Fibroblast of skin of scalp (primary cell): ENCODE measurements around the gene MIXL1. TPM values are rescaled to one million over a fixed set of nuclear protein-coding genes. Genes with fewer than 3 reads are reported as not detected.
A peak's percentile ranks its signal among the peaks of the same experiment; 100 is the strongest.
"Not testable (repeated sequence)": the region's sequence is repeated elsewhere in the genome, so short reads cannot be mapped to it uniquely, and the experiment has no call there.

ENCODE experiments used
- DNase-seq: peaks from one replicate; pipeline ENCODE4 v3.0.0-alpha.2; 2013
- polyA plus RNA-seq, 2 experiments: library from polyadenylated mRNA; unstranded; fragments of 120-200 nt; gene quantifications; one replicate each; pipeline ENCODE4 v1.2.1, GENCODE V29; 2013; ENCODE audit not compliant: insufficient read length in 2 of 2

Gene MIXL1
- 0.10 TPM for polyA plus RNA-seq (2013, experiment 1 of 2; ENCODE audit: insufficient read length)
- 0.30 TPM for polyA plus RNA-seq (2013, experiment 2 of 2; ENCODE audit: insufficient read length)

- DNase-seq, result no peak
These were observed at the start of gene MIXL1 for GRCh38 chr1:226223157-226223785. TSS of gene MIXL1 (plus strand) at chr1:226223664. CDS start at chr1:226223682, 18 bp downstream.

- no peak for DNase-seq
These were observed 46.6 kb upstream of the MIXL1 start for GRCh38 chr1:226176870-226177269.

GRCh38 chr1:226181996-226182714, 41.3 kb upstream of the MIXL1 start:
- peak; percentile 59 for DNase-seq

GRCh38 chr1:226185141-226186036, 38.1 kb upstream of the MIXL1 start:
- DNase-seq, result peak; percentile 18

GRCh38 chr1:226186124-226187018, 37.1 kb upstream of the MIXL1 start, which contains the start of gene ACBD3:
TSS of gene ACBD3 (minus strand) at chr1:226186741. CDS start at chr1:226186675, 66 bp downstream.
- DNase-seq, result peak; percentile 90

GRCh38 chr1:226187019-226187322, 36.5 kb upstream of the MIXL1 start:
- DNase-seq, result no peak

- DNase-seq, result no peak
These were observed 36.1 kb upstream of the MIXL1 start for GRCh38 chr1:226187380-226187779.

- DNase-seq, result no peak
These were observed 28.3 kb upstream of the MIXL1 start for GRCh38 chr1:226195144-226195543.

- no peak for DNase-seq
These were observed 23.5 kb upstream of the MIXL1 start for GRCh38 chr1:226199971-226200370.

- no peak for DNase-seq
These were observed 22.4 kb upstream of the MIXL1 start for GRCh38 chr1:226201029-226201593.

GRCh38 chr1:226202246-226202645, 21.2 kb upstream of the MIXL1 start:
- no peak for DNase-seq

- DNase-seq, result not testable (repeated sequence)
These were observed 20.8 kb upstream of the MIXL1 start for GRCh38 chr1:226202666-226203065.

GRCh38 chr1:226203240-226203639, 20.2 kb upstream of the MIXL1 start:
- no peak for DNase-seq

- no peak for DNase-seq
These were observed 19.8 kb upstream of the MIXL1 start for GRCh38 chr1:226203655-226204054.

GRCh38 chr1:226204198-226204597, 19.3 kb upstream of the MIXL1 start:
- DNase-seq, result no peak

- no peak for DNase-seq
These were observed 16.4 kb upstream of the MIXL1 start for GRCh38 chr1:226207048-226207447.

GRCh38 chr1:226209307-226210059, 14.0 kb upstream of the MIXL1 start:
- DNase-seq, result no peak

GRCh38 chr1:226210571-226211176, 12.8 kb upstream of the MIXL1 start:
- no peak for DNase-seq

- DNase-seq, result no peak
These were observed 12.2 kb upstream of the MIXL1 start for GRCh38 chr1:226211181-226211821.

- no peak for DNase-seq
These were observed 10.9 kb upstream of the MIXL1 start for GRCh38 chr1:226212545-226212944.
